A549 (cell line): ENCODE results near the gene UST. TPM values are rescaled to one million over a fixed set of nuclear protein-coding genes. Genes with fewer than 3 reads are reported as not detected.

ENCODE experiments used
- ATAC-seq, 2 experiments: fragments of 200-7000 bp in 1 of 2; fragments of >200 bp in 1 of 2; cut with Nextera tagmentation in 1 of 2; cut with Tn5 transposase in 1 of 2; 3 replicates each; pipeline versions ENCODE4 v1.8.0 to v1.9.1; 2018 to 2020; ENCODE audit warnings: mild to moderate bottlenecking in 1 of 2, moderate library complexity in 1 of 2
- CTCF ChIA-PET: fragments of 300-600 bp; sonication (Branson Sonifier 250); formaldehyde crosslinking; extraction: SDS; loops from one replicate; lab custom pipeline; 2021; ENCODE audit warnings: antibody characterized with exemption, inconsistent platforms; lab: Yijun Ruan, JAX
- POLR2A ChIA-PET: fragments of 350-600 bp; formaldehyde crosslinking; extraction: SDS; loops from one replicate; lab custom pipeline; 2021; ENCODE audit warnings: antibody characterized with exemption, inconsistent platforms; lab: Yijun Ruan, JAX
- DNase-seq, 2 experiments: peaks; one replicate each; pipeline versions ENCODE4 v3.0.0 to v3.0.0-alpha.2; 2011 to 2016; ENCODE audit warnings: low read depth in 1 of 2, low spot score in 1 of 2
- FAIRE-seq: peaks from 2 replicates; lab custom pipeline; 2011; peaks lifted over from hg19 to GRCh38; lab: Jason Lieb, UNC
- H3K27ac ChIP-seq, 2 experiments: fragments of >200 bp; sonication (Bioruptor Twin); formaldehyde crosslinking; 3 replicates each; pipeline ENCODE4 v1.5.1; 2016 to 2017
- H3K4me1 ChIP-seq: fragments of >200 bp; sonication (Bioruptor Twin); formaldehyde crosslinking; 3 replicates; pipeline ENCODE4 v1.6.1; 2016
- H3K4me2 ChIP-seq: fragments of >200 bp; sonication (Bioruptor Twin); formaldehyde crosslinking; 3 replicates; pipeline ENCODE4 v1.6.1; 2016
- H3K4me3 ChIP-seq: fragments of >200 bp; sonication (Bioruptor Twin); formaldehyde crosslinking; 3 replicates; pipeline ENCODE4 v1.5.1; 2016
- H3K9me3 ChIP-seq: fragments of >200 bp; sonication (Bioruptor Twin); formaldehyde crosslinking; 3 replicates; pipeline ENCODE4 v1.6.1; 2016
- CBX8 ChIP-seq: fragments of 200-600 bp; sonication (generic); IDR thresholded peaks from 2 replicates; pipeline ENCODE4 v1.6.1; 2016
- EHF ChIP-seq: fragments of 250-450 bp; sonication (Bioruptor Pico); IDR thresholded peaks from 2 replicates; pipeline ENCODE4 v1.5.0; 2020; ENCODE audit warnings: mild to moderate bottlenecking
- EHMT2 ChIP-seq: fragments of 200-600 bp; sonication (generic); IDR thresholded peaks from 2 replicates; pipeline ENCODE4 v1.6.1; 2016; ENCODE audit warnings: antibody characterized with exemption, low read depth, mild to moderate bottlenecking, moderate library complexity
- EP300 ChIP-seq, 2 experiments: fragments of >200 bp; sonication (Bioruptor Twin); formaldehyde crosslinking; IDR thresholded peaks; 2 replicates in 1 of 2; 3 replicates in 1 of 2; pipeline ENCODE4 v1.6.1; 2016 to 2017
- FOXS1 ChIP-seq: fragments of 250-450 bp; sonication (Bioruptor Pico); IDR thresholded peaks from 2 replicates; pipeline ENCODE4 v1.5.0; 2020; ENCODE audit warnings: mild to moderate bottlenecking, moderate library complexity
- HOXB13 ChIP-seq: fragments of 250-450 bp; sonication (Bioruptor Pico); IDR thresholded peaks from 2 replicates; pipeline ENCODE4 v1.5.0; 2020; ENCODE audit warnings: low read depth, mild to moderate bottlenecking, moderate library complexity
- MAFK ChIP-seq: fragments of 450-650 bp; IDR thresholded peaks from 2 replicates; pipeline ENCODE4 v1.6.1; 2014; ENCODE audit not compliant: partially characterized antibody
- MYC ChIP-seq: IDR thresholded peaks from 2 replicates; pipeline ENCODE4 v1.6.1; 2012; ENCODE audit warnings: mild to moderate bottlenecking, inconsistent platforms, low read length, improper control_type of control experiment, borderline replicate concordance
- NR3C1 ChIP-seq: fragments of >200 bp; sonication (Bioruptor Twin); formaldehyde crosslinking; IDR thresholded peaks from 3 replicates; pipeline ENCODE4 v1.6.1; 2017
- RCOR1 ChIP-seq: fragments of 150-350 bp; IDR thresholded peaks from 2 replicates; pipeline ENCODE4 v1.6.1; 2014; ENCODE audit warnings: antibody characterized with exemption, low read length, low read depth
- RNF2 ChIP-seq: fragments of 200-600 bp; sonication (generic); IDR thresholded peaks from 2 replicates; pipeline ENCODE4 v1.6.1; 2016; ENCODE audit warnings: low read depth, mild to moderate bottlenecking, antibody characterized with exemption, moderate library complexity, borderline replicate concordance
- ZFP36 ChIP-seq: fragments of 450-650 bp; IDR thresholded peaks from 2 replicates; pipeline ENCODE4 v1.6.1; 2014; ENCODE audit warnings: borderline replicate concordance; ENCODE audit not compliant: partially characterized antibody
- ZSCAN20 ChIP-seq: fragments of 250-450 bp; sonication (Bioruptor Pico); IDR thresholded peaks from 2 replicates; pipeline ENCODE4 v1.8.0; 2022; ENCODE audit warnings: mild to moderate bottlenecking, moderate library complexity
- WGBS: methylation state at CpG from one replicate; pipeline ENCODE4 v1.1.6; 2017; ENCODE audit errors: missing lambda C conversion rate; 5-methylcytosine and 5-hydroxymethylcytosine counted together
- polyA plus RNA-seq, 4 experiments: library from polyadenylated mRNA; depleted of rRNA in 3 of 4; stranded (reverse); fragments of >200 nt; fragmentation: RNase III in 1 of 4; extraction: RNeasy Plus Mini Kit Qiagen cat#74134 plus additional on column Dnase treatment in 1 of 4; gene quantifications; 2 replicates in 3 of 4; 3 replicates in 1 of 4; pipeline ENCODE4 v1.2.3, GENCODE V29; 2011 to 2017
- TF ChIP-seq, protein P1 (sequence below): fragments of >200 bp; sonication (Bioruptor Twin); formaldehyde crosslinking; IDR thresholded peaks from 2 replicates; pipeline ENCODE4 v1.6.1; 2016
- TF ChIP-seq, protein P2 (sequence below): fragments of >200 bp; sonication (Bioruptor Twin); formaldehyde crosslinking; IDR thresholded peaks from 3 replicates; pipeline ENCODE4 v1.5.1; 2016
- TF ChIP-seq, protein P3 (sequence below): fragments of 150-350 bp; IDR thresholded peaks from 2 replicates; pipeline ENCODE4 v1.6.1; 2014; ENCODE audit warnings: low read depth, mild to moderate bottlenecking, low read length
- TF ChIP-seq, protein P4 (sequence below): fragments of 250-450 bp; sonication (Bioruptor Pico); IDR thresholded peaks from 2 replicates; pipeline ENCODE4 v1.5.0; 2020; ENCODE audit warnings: low read depth, mild to moderate bottlenecking, moderate library complexity
- TF ChIP-seq, protein P5 (sequence below): fragments of 450-650 bp; IDR thresholded peaks from 2 replicates; pipeline ENCODE4 v1.6.1; 2014; ENCODE audit warnings: antibody characterized with exemption
- TF ChIP-seq, protein P6 (sequence below): fragments of 200-600 bp; sonication (generic); IDR thresholded peaks from 2 replicates; pipeline ENCODE4 v1.6.1; 2016; ENCODE audit warnings: antibody characterized with exemption, mild to moderate bottlenecking, moderate library complexity
- TF ChIP-seq, protein P7 (sequence below): fragments of 250-450 bp; sonication (Bioruptor Pico); IDR thresholded peaks from 2 replicates; pipeline ENCODE4 v1.5.0; 2021; ENCODE audit warnings: mild to moderate bottlenecking, moderate library complexity, borderline replicate concordance
- TF ChIP-seq, protein P8 (sequence below): fragments of >200 bp; sonication (Bioruptor Twin); formaldehyde crosslinking; IDR thresholded peaks from 3 replicates; pipeline ENCODE4 v1.6.1; 2016

The UST gene
- polyA plus RNA-seq, 2 of the 4 experiments (the other 2 are of a cell fraction), result 0.54 to 1.7 TPM

DNA sequence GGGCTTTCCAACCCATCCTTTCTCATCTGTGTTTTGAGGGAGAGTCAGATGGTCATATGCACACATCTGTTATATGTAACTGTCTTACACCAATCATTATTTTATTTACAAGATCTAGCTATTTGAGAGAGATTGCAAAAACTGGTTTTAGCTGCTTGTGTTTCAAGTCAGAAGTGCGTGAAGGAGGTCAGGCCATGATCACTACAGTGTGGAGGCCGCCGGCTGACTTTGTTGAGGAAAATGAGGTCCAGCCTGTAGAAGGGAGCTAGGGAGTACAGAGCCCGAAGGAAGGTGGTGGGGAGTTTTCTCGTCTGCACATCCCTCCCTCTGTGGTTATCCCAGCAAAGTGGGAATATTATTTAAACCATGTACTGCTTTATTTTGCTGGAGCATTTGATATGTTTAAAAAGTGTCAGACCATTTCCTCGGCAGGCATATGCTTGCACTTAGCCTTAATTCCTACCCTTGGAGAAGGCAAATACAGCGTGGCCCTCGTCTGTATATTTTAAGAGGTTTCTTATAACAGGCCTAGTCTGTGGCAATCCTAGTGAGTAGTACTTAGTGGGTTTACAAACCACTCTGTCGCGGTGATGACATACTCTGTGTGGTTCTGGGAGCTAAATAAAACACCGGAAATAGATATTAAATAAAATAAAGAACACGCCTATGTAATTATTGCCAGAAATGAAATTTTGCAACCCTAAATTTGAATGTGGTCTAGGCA lies 95.6 kb downstream of the UST start:
- H3K4me2 ChIP-seq, result no peak overlapping the region
- FAIRE-seq (no peak), ATAC-seq (no peak), DNase-seq (no peak)
- TF ChIP-seq, protein P1, sequence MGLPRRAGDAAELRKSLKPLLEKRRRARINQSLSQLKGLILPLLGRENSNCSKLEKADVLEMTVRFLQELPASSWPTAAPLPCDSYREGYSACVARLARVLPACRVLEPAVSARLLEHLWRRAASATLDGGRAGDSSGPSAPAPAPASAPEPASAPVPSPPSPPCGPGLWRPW, result no peak
- TF ChIP-seq, protein P2, sequence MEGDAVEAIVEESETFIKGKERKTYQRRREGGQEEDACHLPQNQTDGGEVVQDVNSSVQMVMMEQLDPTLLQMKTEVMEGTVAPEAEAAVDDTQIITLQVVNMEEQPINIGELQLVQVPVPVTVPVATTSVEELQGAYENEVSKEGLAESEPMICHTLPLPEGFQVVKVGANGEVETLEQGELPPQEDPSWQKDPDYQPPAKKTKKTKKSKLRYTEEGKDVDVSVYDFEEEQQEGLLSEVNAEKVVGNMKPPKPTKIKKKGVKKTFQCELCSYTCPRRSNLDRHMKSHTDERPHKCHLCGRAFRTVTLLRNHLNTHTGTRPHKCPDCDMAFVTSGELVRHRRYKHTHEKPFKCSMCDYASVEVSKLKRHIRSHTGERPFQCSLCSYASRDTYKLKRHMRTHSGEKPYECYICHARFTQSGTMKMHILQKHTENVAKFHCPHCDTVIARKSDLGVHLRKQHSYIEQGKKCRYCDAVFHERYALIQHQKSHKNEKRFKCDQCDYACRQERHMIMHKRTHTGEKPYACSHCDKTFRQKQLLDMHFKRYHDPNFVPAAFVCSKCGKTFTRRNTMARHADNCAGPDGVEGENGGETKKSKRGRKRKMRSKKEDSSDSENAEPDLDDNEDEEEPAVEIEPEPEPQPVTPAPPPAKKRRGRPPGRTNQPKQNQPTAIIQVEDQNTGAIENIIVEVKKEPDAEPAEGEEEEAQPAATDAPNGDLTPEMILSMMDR, result no peak
- TF ChIP-seq NR3C1 (no peak), EHF (CRISPR knock-in tag) (no peak), EP300 (IDR thresholded peaks at IDR 0.05) (no peak), ZFP36 (no peak), EHMT2 (no peak), RCOR1 (no peak), FOXS1 (CRISPR knock-in tag) (no peak), ZSCAN20 (CRISPR knock-in tag) (no peak), CBX8 (no peak)
- TF ChIP-seq, protein P3, sequence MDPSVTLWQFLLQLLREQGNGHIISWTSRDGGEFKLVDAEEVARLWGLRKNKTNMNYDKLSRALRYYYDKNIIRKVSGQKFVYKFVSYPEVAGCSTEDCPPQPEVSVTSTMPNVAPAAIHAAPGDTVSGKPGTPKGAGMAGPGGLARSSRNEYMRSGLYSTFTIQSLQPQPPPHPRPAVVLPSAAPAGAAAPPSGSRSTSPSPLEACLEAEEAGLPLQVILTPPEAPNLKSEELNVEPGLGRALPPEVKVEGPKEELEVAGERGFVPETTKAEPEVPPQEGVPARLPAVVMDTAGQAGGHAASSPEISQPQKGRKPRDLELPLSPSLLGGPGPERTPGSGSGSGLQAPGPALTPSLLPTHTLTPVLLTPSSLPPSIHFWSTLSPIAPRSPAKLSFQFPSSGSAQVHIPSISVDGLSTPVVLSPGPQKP, result no peak
- TF ChIP-seq, protein P4, sequence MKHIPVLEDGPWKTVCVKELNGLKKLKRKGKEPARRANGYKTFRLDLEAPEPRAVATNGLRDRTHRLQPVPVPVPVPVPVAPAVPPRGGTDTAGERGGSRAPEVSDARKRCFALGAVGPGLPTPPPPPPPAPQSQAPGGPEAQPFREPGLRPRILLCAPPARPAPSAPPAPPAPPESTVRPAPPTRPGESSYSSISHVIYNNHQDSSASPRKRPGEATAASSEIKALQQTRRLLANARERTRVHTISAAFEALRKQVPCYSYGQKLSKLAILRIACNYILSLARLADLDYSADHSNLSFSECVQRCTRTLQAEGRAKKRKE (CRISPR knock-in tag), result no peak
- TF ChIP-seq, protein P5, sequence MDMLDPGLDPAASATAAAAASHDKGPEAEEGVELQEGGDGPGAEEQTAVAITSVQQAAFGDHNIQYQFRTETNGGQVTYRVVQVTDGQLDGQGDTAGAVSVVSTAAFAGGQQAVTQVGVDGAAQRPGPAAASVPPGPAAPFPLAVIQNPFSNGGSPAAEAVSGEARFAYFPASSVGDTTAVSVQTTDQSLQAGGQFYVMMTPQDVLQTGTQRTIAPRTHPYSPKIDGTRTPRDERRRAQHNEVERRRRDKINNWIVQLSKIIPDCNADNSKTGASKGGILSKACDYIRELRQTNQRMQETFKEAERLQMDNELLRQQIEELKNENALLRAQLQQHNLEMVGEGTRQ, result no peak
- TF ChIP-seq, protein P6, sequence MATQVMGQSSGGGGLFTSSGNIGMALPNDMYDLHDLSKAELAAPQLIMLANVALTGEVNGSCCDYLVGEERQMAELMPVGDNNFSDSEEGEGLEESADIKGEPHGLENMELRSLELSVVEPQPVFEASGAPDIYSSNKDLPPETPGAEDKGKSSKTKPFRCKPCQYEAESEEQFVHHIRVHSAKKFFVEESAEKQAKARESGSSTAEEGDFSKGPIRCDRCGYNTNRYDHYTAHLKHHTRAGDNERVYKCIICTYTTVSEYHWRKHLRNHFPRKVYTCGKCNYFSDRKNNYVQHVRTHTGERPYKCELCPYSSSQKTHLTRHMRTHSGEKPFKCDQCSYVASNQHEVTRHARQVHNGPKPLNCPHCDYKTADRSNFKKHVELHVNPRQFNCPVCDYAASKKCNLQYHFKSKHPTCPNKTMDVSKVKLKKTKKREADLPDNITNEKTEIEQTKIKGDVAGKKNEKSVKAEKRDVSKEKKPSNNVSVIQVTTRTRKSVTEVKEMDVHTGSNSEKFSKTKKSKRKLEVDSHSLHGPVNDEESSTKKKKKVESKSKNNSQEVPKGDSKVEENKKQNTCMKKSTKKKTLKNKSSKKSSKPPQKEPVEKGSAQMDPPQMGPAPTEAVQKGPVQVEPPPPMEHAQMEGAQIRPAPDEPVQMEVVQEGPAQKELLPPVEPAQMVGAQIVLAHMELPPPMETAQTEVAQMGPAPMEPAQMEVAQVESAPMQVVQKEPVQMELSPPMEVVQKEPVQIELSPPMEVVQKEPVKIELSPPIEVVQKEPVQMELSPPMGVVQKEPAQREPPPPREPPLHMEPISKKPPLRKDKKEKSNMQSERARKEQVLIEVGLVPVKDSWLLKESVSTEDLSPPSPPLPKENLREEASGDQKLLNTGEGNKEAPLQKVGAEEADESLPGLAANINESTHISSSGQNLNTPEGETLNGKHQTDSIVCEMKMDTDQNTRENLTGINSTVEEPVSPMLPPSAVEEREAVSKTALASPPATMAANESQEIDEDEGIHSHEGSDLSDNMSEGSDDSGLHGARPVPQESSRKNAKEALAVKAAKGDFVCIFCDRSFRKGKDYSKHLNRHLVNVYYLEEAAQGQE, result no peak
- 85% methylated on average over 12 of the region's 12 CpGs for WGBS
- no peak overlapping the region for H3K4me3 ChIP-seq
- no peaks in the 10 kb centered on the region for H3K9me3 ChIP-seq
- CTCF ChIA-PET, result interaction anchor here (0.7 kb wide), 1 partner anchor 168 kb away, joined by 3 read pairs; no protein-coding TSS in a partner anchor
- H3K27ac ChIP-seq, result no peak overlapping the region
- POLR2A ChIA-PET, result no interaction called here
- H3K4me1 ChIP-seq, result peaks cover 4% of the 10 kb centered on the region; the same call in 1 of the 3 replicates

DNA sequence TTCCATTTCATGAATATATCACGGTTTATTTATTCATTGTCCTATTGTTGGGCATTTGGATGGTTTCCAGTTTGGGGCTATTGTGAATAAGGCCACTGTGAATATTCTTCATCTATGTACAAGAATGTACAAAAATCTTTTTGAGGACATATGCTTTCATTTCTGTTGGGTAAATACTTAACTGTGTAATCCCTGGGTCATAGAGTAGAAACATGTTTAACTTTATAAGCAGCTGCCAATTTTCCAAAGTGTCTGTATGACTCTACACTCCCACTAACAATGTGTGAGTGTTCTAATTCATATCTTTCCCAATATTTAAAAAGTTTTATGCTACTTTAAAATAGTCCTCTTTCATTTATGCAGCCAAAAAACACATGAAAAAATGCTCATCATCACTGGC lies 98.6 kb downstream of the UST start:
- no peak overlapping the region for H3K4me2 ChIP-seq
- DNase-seq, result no peak
- POLR2A ChIA-PET, result no interaction called here
- CTCF ChIA-PET, result no interaction called here
- TF ChIP-seq, protein P7, sequence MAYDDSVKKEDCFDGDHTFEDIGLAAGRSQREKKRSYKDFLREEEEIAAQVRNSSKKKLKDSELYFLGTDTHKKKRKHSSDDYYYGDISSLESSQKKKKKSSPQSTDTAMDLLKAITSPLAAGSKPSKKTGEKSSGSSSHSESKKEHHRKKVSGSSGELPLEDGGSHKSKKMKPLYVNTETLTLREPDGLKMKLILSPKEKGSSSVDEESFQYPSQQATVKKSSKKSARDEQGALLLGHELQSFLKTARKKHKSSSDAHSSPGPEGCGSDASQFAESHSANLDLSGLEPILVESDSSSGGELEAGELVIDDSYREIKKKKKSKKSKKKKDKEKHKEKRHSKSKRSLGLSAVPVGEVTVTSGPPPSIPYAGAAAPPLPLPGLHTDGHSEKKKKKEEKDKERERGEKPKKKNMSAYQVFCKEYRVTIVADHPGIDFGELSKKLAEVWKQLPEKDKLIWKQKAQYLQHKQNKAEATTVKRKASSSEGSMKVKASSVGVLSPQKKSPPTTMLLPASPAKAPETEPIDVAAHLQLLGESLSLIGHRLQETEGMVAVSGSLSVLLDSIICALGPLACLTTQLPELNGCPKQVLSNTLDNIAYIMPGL (CRISPR knock-in tag), result no peak
- TF ChIP-seq MYC, result no peak
- TF ChIP-seq RNF2, result no peak
- no peak for TF ChIP-seq MAFK
- no peak for TF ChIP-seq HOXB13
- no peak for TF ChIP-seq ZFP36
- no peak for TF ChIP-seq EP300 (IDR thresholded peaks at IDR 0.05)
- TF ChIP-seq, protein P8, sequence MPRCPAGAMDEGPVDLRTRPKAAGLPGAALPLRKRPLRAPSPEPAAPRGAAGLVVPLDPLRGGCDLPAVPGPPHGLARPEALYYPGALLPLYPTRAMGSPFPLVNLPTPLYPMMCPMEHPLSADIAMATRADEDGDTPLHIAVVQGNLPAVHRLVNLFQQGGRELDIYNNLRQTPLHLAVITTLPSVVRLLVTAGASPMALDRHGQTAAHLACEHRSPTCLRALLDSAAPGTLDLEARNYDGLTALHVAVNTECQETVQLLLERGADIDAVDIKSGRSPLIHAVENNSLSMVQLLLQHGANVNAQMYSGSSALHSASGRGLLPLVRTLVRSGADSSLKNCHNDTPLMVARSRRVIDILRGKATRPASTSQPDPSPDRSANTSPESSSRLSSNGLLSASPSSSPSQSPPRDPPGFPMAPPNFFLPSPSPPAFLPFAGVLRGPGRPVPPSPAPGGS, result no peak
- no peak for ATAC-seq
- H3K4me3 ChIP-seq, result no peak overlapping the region
- no peaks in the 10 kb centered on the region for H3K4me1 ChIP-seq
- no peaks in the 10 kb centered on the region for H3K9me3 ChIP-seq
- 17% methylated on average over 1 of the region's 1 CpG for WGBS
- H3K27ac ChIP-seq, result no peak overlapping the region
- no peak for FAIRE-seq
